Epithelial cell of proximal tubule (primary cell): Measurements from ENCODE around the gene PDZD7. TPM values are rescaled to one million over a fixed set of nuclear protein-coding genes. Genes with fewer than 3 reads are reported as not detected.

ENCODE experiments used
- DNase-seq: peaks from one replicate; pipeline ENCODE4 v3.0.0-alpha.2; 2011; ENCODE audit warnings: low read depth
- H3K4me3 ChIP-seq: 2 replicates; pipeline ENCODE4 v1.5.1; 2011; ENCODE audit warnings: low read depth, mild to moderate bottlenecking, low read length
- total RNA-seq: library from RNA; depleted of rRNA; stranded (reverse); fragments of >200 nt; gene quantifications from 2 replicates; pipeline ENCODE4 v1.2.3, GENCODE V29; 2015
- TF ChIP-seq, protein P1 (sequence below): conservative IDR thresholded peaks from 2 replicates; pipeline ENCODE4 v1.5.1; 2012; ENCODE audit warnings: low read depth, mild to moderate bottlenecking, low read length

Gene PDZD7
- total RNA-seq, 1 donor from 2014 or later: 6.6 TPM

DNA sequence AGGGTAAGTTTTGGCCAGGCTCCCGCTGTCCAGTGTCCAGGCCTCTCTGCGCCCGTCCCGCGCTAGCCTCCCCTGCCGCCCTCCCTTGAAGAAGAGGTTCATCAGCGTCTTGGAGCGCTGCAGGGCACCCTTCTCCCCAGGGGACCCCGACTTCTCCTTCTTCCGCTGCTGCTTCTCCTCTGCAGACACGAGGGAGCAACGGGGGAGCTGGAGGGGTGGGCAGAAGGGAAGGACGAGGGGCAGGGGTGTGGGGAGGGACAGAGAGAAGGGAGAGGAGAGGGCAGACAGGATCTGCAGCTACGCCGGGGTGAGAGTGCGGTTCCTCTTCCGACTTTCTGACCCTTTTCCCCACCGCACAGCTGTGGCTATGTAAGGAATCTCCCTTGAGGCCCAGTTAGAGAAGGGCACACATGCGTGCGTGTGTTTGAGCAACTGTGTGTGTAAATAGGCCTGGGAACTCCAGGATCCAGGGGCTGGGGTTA lies 12.8 kb downstream of the PDZD7 start:
- TF ChIP-seq, protein P1, sequence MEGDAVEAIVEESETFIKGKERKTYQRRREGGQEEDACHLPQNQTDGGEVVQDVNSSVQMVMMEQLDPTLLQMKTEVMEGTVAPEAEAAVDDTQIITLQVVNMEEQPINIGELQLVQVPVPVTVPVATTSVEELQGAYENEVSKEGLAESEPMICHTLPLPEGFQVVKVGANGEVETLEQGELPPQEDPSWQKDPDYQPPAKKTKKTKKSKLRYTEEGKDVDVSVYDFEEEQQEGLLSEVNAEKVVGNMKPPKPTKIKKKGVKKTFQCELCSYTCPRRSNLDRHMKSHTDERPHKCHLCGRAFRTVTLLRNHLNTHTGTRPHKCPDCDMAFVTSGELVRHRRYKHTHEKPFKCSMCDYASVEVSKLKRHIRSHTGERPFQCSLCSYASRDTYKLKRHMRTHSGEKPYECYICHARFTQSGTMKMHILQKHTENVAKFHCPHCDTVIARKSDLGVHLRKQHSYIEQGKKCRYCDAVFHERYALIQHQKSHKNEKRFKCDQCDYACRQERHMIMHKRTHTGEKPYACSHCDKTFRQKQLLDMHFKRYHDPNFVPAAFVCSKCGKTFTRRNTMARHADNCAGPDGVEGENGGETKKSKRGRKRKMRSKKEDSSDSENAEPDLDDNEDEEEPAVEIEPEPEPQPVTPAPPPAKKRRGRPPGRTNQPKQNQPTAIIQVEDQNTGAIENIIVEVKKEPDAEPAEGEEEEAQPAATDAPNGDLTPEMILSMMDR: no peak
- H3K4me3 ChIP-seq: no peak overlapping the region
- no peak for DNase-seq

DNA sequence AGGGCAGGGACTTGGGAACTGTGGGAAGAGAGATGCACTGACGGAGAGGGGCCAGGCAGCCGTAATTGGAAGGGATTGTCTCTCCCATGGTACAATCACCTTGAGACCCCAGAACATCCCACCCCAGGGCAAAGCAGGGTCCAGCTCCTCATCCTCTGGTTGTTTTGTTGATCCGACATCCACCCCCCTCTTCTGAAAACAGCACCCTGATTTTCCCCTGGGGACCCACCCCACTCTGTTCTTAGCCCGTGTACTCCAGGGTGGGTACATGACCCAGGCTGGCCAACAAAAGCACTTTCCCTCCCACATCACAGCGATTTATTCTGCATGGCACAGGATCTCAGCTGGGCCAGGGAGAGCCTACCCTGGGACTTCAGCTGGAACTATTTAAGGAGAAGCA lies 14.1 kb downstream of the PDZD7 start:
- H3K4me3 ChIP-seq: no peak overlapping the region
- TF ChIP-seq, protein P1: no peak
- no peak for DNase-seq

DNA sequence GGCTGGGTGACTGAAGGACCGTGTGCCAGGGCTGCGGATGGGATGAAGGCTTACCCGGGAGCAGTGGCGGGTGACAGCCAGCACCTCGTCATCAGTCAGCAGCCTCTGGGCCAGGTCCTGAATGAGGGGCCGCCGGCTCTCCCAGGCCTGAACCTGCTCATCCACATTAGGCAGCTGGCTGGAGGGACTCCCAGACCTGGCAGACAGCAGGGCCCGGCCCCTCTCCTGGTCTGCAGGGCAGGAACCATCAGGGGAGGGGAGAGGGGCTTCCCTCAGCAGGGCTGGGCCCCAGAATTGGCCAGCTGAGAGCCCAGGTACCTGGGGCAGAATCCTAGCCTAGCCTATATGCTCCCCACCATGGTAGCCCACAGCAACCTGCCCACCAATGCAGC lies 15.4 kb downstream of the PDZD7 start:
- TF ChIP-seq, protein P1: no peak
- no peak for DNase-seq
- H3K4me3 ChIP-seq: no peak overlapping the region

DNA sequence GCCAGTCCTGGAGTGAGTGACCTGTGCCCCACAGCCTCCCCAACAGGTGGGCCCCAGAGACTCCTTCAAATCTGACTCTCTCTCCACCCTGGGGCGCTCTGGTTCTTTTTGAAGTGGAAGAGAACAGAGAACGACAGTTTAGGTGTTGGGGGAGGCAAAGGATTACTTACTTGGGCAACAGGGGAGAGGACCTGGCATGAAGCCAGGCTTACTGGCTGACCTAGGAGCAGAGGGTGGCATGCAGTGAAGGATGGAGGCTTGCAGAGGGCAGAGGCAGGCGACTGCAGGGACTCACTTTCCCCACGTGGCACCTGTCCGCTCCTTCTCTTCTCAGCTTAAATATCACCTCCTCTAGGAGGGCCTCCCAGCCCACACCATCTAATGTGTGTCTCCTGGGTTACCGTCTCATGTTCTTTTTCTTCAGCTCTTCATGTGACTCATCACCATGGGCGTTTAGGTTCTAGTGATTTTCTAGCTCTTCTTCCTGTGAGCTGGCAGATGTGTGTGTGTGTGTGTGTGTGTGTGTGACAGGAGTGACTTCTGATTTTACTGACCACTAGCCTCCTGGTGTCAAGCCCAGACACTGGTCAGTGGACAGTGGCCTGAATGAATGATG lies 15.9 kb downstream of the PDZD7 start:
- peak; percentile 81 for DNase-seq
- no peak overlapping the region for H3K4me3 ChIP-seq
- TF ChIP-seq, protein P1: peak; percentile 1

DNA sequence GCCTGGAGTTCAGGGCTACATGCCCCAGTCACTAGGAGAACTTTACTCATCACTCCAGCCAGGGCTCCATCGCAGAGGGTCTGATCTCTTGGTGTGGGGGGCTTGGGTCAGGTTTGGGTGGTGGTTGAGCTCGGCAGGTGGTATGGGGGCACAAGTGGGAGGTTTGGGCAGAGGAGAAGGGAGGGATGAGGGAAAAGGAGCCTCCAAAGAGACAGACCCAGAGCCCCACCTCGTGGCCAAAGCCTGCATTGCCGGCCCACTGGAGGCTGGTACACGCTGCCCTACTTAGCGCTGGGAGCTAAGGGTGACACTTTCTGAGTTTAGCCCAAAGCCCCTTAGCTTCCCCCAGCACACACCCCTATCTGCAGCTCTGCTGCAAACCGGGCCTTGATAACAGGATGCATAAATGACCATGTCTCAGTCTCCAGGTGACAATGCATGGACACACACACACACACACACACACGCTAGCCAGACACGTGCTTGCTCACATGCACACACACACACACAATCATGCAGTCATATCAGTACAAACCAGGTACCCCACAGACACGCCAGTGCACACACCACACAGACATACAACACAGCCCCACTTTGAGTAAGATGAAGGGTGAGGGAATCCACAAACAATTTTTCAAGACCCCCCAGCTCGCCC lies 16.6 kb downstream of the PDZD7 start:
- no peak overlapping the region for H3K4me3 ChIP-seq
- DNase-seq: no peak
- TF ChIP-seq, protein P1: peak; percentile 94

DNA sequence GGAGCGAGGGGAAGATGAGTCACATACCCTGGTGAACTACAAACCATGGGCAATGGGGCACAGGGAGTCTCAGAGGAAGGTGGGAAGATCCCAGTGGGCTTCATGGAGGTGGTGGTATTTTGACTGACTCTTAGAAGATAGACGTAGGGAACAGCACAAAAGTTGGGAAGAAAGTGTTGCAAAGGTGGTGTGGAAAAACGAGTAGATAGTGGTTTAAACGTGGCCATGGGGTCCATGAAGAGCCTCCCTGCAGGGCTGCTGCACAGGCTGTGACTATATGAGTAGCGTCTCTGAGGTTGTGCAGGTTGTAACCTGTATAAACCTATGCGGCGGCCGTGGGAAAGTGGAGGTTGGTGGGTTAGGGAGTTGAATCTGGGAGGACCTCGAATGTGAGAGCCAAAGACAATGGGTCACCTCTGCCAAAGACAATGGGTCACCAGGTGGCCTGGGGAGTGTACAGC lies 17.5 kb downstream of the PDZD7 start:
- TF ChIP-seq, protein P1: no peak
- H3K4me3 ChIP-seq: no peak overlapping the region
- no peak for DNase-seq
